HG03159 (cell line): Measurements from ENCODE around the gene CENPB.
"Not testable (repeated sequence)": the region's sequence is repeated elsewhere in the genome, so short reads cannot be mapped to it uniquely, and the experiment has no call there.

Experiments used
- ATAC-seq: cut with Tn5 transposase; IDR thresholded peaks from one replicate; pipeline ENCODE4 v1.9.1; 2021; ENCODE audit warnings: mild to moderate bottlenecking, moderate library complexity; ENCODE audit not compliant: unreplicated experiment

The CENPB gene, protein sequence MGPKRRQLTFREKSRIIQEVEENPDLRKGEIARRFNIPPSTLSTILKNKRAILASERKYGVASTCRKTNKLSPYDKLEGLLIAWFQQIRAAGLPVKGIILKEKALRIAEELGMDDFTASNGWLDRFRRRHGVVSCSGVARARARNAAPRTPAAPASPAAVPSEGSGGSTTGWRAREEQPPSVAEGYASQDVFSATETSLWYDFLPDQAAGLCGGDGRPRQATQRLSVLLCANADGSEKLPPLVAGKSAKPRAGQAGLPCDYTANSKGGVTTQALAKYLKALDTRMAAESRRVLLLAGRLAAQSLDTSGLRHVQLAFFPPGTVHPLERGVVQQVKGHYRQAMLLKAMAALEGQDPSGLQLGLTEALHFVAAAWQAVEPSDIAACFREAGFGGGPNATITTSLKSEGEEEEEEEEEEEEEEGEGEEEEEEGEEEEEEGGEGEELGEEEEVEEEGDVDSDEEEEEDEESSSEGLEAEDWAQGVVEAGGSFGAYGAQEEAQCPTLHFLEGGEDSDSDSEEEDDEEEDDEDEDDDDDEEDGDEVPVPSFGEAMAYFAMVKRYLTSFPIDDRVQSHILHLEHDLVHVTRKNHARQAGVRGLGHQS

DNA sequence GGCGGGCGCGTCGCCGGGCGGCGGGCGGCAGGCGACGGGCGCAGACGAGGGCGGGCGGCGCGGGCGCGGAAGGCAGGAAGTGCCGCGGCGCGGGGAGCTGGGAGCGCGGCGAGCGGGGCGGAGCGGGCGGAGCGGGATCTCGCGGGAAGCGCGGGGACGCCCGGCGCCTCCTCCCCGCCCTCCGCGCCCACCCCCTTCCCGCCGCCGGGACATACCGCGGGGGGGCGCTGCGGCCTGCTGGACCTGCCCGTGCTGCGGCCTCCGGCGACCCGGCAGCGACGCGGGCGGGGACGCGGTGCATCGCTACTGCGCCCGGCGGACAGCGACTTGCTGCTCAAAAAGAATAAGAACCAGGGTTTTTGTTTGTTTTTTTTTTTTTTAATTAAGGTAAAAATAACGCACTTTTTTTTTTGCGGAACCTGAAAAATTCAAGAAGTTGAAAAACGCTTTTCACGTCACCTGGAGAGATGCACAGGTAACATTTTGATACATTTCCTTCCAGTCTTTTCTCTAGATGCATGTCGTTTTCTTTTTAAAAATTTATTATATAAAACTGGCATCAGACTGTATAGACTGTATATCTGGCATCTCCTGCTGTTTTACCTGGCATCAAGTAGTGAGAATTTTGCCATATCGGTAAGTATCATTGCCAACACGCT, at the start of gene CENPB:
CENPB (minus strand) TSS at position 76 of the 659 bp plus-strand sequence. CDS start 257 bp downstream, outside the sequence.
- ATAC-seq, result peak; percentile 68

GRCh38 chr20:3836132-3836531, 49.6 kb upstream of the CENPB start:
- no peak for ATAC-seq

GRCh38 chr20:3829891-3830290, 43.4 kb upstream of the CENPB start:
- ATAC-seq, result not testable (repeated sequence)

DNA sequence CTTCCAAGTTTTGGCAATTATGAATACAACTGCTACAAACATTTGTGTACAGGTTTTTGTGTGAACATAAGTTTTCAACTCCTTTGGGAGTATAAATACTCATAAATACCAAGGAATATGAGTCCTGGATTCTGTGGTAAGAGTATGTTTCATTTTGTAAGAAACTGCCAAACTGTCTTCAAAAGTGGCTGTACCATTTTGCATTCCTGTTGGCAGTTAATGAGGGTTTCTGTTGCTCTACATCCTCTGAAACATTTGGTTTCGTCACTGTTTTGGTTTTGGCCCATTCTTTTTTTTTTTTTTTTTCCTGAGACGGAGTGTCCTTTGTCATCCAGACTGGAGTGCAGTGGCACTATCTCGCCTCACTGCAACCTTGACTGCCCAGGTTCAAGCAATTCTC, 42.3 kb upstream of the CENPB start:
- ATAC-seq, result no peak

DNA sequence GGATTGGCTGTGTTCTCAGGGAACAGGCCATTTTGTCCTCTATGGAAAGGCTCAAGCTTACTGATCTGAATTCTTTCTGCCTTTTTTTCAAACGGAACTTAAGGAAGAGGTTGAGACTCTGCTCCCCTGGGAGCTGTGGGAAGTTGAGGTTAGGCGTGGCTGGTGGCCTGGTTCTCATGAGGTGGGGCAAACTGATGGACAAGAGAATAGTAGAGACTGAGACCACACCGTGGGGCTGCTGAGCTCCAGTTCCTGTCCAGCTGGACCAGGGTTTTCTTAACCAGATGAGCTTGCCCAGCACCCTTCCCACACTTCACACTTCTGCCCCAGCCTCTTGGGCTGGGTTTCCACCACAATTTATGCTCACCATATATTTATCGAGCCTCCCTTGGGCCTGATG, 39.9 kb upstream of the CENPB start:
- ATAC-seq, result no peak

DNA sequence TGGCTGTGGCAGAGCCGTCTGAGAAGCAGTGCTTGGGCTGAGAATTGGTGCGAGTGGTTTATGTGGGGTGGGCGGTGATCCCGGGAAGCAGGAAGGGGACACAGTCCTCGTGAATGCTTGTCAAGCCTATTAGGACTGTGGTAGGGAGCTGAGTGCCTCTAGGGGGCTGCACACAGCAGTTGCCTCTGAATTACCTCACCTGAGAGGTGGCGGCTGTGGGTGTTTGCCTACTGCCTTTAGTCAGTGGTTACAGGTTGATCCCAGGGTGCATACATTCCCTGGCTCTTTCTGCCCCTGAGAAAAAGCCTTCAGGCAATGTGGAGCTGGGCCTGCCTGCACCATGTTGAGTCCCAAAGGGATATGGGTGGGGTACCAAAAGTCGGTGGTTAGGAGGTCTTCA, 39.0 kb upstream of the CENPB start:
- no peak for ATAC-seq

- ATAC-seq, result no peak
Measured at GRCh38 chr20:3823881-3824280, 37.3 kb upstream of the CENPB start.

DNA sequence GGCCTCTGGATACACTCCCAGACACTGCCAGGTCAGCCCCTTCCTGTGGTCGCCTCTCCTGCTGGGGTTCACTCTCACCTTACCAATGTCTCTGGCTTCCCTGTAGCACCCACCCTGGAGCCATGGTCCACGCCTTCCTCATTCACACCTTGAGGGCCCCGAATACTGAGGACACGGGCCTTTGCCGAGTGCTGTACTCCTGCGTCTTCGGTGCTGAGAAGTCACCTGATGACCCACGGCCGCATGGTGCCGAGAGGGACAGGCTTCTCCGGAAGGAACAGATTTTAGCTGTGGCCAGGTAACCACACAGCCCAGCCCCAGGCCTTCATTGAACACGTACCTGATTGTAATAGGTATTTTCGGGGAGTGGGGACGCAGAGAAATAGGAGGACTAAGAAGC, 35.5 kb upstream of the CENPB start:
- no peak for ATAC-seq

- no peak for ATAC-seq
Measured at GRCh38 chr20:3820901-3821727, 34.6 kb upstream of the CENPB start.

DNA sequence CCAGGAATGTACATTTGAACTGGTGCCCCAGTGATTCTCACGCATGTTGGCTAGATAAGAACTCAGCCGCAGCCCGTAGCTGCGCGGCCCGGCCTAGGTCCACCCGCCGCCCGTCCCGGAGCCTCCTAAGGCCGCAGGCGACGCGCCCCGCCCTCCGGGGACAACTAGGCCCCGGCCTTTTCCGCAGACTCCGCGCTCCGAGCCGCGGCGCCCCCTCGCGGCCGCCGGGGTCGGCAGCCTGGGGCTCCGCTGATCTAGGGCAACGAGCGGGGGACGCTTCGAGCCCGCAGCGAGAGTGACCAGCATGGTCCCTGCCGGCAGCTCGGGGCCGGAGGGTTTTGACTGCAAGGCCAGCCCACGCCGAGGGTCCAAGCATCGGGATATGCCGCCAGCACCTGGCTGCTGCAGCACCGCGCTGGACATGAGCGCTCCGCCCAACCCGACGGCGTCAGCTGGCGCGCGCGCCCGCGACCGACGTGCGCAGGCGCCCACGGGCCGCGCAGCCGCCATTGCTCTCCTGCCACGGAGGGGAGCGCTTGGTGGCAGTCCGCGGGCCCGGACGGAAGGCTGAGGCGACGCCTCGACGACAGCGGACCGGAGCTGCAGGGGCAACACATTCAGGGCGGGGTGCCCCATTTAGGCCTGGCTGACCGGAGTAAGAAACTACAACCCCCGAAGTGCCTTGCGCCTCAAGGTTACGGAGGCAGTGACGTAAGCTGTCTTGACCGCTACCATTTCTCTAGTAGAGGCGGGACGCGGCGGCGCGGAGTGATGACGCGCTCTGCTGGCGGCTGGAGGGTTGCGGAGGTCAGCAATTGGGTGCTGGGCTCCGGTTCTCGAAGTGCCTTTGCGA, 33.7 kb upstream of the CENPB start, which contains the start of gene AP5S1:
AP5S1 (plus strand) TSS at position 500 of the 853 bp plus-strand sequence. CDS start 1,571 bp downstream, outside the sequence.
- peak; percentile 84 for ATAC-seq

- no peak for ATAC-seq
Measured at GRCh38 chr20:3819411-3820047, 33.0 kb upstream of the CENPB start.

GRCh38 chr20:3818155-3819151, 31.9 kb upstream of the CENPB start:
- ATAC-seq, result no peak

- no peak for ATAC-seq
Measured at GRCh38 chr20:3815703-3816315, 29.3 kb upstream of the CENPB start.

GRCh38 chr20:3814928-3815495, 28.5 kb upstream of the CENPB start:
- ATAC-seq, result no peak

GRCh38 chr20:3813848-3814581, 27.5 kb upstream of the CENPB start:
- ATAC-seq, result no peak

- no peak for ATAC-seq
Measured at GRCh38 chr20:3812975-3813847, 26.7 kb upstream of the CENPB start.
